Inferior parietal cortex (tissue), 1 donor: ENCODE data around the gene OSM.
A peak's percentile ranks its signal among the peaks of the same experiment; 100 is the strongest.

Experiments used
- DNase-seq: peaks from one replicate; pipeline ENCODE4 v3.0.0-alpha.2; 2016; ENCODE audit errors: extremely low spot score

The OSM gene

DNA sequence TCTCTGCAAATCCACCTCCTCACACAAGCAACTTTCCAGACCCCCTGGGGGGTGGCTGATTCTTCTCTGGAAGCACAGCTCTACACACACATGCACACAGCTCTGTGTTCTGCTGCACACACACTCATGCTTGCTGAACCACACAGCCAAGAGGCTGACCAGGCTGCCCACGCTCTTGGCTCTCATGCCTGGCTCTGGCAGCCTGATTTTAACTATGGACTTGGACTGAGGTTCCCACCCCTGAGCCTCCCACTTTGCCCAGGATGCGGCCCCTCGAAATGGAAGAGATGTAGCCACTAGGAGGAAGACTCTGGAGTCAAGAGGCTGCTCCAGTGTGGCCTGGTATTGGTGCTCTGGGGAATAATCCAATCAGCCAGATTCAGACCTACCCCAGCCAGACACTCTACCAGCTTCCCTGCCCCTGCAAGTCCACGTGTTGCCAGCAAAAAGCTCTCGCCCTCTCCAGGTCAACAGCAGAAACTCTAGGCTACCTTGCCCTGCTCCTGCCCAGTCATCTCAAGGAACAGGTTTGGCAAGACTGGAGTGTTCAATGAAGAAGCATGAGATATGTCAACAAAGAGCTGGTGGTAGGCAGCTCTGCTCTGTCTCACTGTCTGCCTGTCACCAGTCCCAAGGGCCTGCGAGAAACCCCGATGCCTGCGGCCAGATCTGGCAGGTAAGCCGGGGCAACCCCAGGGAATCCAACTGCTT is 31.5 kb upstream of the OSM start:
- DNase-seq: no peak

DNA sequence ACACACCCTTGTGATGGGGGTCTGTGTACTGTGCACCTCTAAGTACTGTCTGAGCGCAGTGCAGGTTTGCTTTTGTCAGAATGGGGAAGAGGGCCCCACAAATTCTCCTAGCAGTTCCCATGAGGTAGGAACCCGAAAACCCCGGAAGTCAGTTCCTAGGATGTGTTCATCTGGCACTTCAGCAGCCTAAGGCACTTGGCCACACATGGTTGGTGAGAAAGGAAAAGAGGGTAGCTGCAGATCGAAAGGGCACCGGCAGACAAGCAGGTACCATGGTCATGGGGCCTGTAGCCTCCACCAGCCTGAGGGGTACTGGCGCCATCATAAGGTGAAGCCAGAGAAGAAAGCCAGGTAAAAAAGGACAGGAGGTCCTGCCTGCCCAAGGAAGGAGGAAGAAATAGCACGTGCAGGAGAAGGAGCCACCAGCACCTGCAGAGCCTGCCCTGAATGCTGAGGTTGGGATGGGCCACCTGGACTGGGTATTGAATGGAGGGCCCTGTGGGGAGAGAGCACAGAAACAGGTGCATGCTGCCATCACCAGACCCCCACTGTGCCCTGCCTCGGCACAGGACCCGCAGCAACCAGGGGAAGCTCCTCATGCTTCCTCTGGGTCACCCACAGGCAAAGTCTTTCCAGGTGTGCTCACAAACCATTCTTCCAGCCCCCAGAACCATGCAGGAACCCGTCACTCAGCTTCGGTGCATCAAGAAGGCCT is 30.8 kb upstream of the OSM start:
- no peak for DNase-seq

DNA sequence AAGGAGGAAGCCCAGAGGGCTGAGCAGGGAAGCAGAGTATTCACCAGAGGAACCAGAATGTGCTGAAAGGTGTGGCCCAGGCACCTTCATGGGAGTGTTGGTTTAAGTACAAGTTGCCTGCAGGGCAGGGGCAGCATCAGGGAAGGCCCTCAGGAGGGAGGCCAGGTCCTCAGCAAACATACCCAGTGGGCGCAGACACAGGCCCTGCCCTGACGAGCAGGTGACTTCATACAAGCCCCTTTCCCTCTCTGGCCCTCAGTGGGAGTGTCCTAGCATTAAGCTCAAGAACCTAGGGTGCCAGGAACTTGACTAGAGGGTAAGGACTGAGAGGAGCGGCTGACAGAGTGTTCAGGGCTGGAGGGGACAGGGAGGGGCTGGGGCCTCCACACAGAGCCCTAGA is 30.2 kb upstream of the OSM start:
- DNase-seq: no peak

DNA sequence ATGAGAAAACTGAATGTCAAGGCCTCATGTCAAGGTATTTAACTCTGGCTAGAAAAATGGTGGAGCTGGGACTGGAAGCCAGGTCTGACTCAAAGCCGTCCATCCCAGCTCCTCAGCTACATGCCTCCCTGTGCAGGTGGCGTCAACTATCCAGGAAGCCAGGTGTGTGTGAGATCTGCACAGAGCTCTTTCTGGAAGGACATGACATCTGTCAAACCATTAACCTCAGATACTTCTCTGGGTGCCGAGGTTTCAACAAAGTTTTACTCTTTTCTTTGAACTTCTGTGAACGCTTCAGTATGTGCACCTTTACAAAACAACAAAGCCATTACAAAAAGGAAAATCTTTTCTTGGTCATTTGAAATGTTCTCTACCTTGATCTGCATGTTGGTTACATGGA is 29.7 kb upstream of the OSM start:
- DNase-seq: no peak

DNA sequence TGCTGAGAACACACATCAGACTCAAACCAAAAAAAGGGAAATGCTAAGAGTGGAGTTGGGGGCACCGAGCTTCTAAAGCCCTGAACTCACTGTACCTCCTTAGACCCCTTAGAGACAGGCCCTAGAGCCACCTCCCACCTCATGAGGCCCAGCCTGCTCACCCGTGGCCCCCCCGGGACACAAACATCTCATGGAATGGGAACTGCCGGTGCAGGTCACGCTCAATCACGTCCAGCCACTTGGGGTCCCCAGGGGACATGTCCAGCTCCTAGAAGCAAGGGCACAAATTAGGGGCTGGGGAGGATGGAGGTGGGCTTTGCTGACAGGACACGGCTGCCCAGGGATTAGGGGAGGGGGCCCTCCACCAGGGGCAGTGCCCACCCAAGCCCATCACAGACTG is 28.9 kb upstream of the OSM start:
- DNase-seq: no peak

GRCh38 chr22:30294830-30295229 is 28.2 kb upstream of the OSM start:
- no peak for DNase-seq

DNA sequence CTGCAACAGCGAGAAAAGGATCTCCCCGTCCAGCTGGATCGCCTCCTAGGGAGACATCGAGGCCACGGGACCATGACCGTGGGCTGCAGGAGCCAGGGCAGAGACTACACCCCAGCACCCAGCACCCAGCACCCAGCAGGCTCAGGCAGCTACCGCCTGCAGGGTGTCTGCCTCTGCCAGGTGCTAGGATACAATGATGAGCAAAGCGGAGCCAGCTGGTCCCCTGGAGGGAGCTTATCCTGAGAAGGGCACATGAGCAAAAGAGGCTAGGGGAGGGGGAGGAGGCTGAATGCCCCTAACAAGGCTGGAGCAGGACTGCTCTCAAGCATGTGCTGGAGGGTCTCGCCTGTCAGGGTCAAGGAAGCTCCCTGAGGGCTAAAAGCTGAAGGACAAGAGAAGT is 27.4 kb upstream of the OSM start:
- DNase-seq: no peak

- DNase-seq: no peak
Measured at GRCh38 chr22:30293026-30293425, 26.4 kb upstream of the OSM start.

GRCh38 chr22:30292069-30292970 is 25.7 kb upstream of the OSM start:
- no peak for DNase-seq

- DNase-seq: peak; percentile 82
Measured at GRCh38 chr22:30291058-30291892, 24.6 kb upstream of the OSM start.

DNA sequence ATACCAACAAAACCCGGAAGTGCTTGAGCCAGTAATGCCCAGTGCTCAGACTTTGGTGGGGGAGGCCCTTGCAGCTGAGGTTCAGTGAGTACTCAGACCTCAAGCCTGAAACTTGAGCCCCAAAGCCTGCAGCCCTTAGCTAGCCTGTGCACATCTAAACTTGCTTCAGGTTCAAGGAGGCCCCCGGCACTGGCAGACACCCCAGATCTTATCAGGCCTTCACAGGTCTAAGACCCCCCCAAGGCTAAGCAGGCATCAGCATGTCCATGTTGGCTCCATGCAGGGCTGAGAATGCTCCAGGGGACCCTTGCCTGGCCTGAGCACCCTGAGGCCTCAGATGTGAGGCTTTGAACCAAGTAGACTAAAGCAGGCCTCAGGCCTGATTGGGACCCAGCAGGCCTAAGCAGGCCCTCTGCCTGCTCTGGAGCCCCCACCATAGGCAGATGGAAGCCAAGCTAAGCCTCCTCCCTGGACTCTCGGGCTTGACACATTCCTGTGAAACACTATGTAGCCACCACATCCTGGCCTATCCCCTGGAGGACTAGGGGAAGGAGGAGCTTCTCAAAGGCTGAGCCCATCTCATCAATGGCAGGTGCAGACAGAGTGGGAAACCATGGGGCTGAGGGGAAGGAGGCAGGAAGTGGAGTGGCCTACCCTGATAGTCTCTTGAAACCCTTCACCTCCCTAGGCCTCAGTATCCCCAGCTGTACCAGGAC is 23.8 kb upstream of the OSM start:
- DNase-seq: no peak

DNA sequence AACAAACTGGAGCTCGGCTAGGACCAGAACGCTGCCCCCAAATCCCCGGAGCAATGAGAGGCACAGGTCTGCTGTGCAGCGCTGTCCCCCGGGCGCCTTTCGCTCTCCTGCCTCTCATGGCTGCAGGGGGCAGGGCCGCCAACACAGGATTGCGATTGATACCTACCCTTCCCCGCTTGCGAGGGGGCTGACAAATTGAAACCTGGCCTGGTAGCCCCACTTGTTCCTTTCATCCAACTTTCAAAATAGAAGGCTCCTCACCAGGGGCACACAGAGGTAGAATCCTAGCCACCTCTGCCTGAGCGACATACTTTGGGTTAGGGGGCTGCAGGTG is 23.3 kb upstream of the OSM start:
- DNase-seq: no peak

- DNase-seq: peak; percentile 92
Measured at GRCh38 chr22:30289141-30289979, 22.7 kb upstream of the OSM start, which contains the start of gene CASTOR1. Gene CASTOR1, minus strand, starts transcription at chr22:30289505. Its CDS starts 8 bp downstream, at chr22:30289497.

DNA sequence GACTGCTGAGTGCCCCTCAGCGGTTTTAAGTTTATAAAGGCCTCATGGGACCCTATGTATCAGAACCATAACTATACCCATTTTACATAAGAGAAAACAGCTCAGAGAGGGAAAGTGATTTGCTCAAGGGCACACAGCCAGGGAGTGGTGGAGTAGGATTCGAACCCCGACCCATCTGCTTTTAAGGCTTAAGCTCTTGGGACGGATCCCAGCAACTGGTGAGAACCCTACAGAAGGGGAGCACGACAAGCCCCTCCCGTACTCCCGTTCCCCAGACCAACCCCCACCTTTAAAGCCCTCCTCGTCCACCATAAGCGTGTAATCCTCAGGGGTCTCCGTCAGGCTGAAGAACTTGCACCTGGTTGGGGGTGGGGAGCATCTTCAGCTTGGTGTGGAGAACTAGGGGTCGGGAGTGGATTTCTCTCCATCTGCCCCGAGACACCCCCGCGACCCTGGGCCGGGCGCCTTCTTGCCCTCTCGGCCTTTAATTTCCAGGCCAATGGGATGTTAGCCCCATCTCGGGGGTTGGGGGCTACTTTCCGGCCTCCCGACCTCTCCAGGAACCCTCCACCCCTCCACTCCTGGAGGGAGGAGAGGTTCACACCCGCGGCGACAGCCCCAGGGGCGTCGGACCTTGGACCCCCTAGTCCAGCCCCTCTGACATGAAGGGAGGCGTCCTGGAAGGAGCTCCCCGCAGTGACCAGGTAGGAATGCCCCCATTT is 21.9 kb upstream of the OSM start:
- no peak for DNase-seq

DNA sequence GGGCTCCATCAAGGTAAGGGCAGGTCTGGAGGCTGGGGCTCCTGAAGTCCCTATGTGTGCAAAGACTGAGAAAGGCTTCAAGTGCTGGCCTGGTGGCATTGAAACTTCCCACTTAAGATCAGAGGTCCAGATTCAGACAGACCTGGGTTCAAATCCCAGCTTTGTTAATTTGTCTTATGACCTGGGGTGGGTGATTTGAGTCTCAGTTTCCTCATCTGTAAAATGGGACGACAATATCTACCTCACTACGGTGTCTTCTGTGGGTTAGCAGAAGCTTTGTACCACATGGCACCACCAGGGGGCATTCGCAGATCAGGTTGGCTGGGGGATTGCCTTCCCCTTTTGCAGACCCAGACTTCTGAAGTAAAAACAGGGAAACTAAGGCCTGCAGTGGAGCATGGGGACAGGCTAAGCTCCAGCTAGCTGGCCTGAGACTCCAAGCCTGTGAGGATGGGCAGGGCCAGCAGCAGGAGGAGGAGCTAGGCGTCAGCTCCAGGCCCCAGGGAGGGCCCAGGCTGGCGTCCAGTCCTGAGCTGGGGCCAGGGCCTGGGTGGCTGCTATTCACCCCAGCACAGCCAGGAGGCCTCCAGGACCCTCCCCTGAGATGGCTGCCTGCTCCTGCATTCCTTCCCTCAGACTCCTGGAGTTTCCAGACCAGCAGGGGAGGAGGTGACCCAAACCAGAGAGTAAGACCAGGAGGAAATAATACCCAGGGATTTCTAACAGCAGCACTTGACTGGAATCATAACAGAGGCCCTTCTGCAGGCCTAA is 21.2 kb upstream of the OSM start:
- DNase-seq: peak; percentile 79

GRCh38 chr22:30286813-30287647 is 20.4 kb upstream of the OSM start:
- DNase-seq: no peak

GRCh38 chr22:30286331-30286730 is 19.7 kb upstream of the OSM start:
- no peak for DNase-seq

DNA sequence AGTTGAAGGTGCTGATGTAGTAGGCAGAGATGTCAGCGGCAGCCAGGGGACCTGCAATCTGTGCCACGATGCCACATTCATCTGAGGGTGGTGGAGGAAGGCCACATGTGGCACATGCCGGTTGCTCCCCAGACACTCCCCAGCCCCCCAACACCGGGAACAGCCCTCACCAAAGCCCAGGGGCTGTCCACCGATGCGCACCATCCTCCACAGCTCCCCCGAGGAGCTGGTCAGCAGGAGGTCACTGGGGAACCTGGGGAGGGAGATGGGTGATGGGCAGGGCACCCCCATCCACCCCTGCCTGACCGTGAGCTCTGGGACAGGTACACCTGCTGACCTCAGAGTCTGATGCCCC is 19.2 kb upstream of the OSM start:
- DNase-seq: no peak
